HG03095 (cell line): ENCODE measurements around the gene CTPS1.
A peak's percentile ranks its signal among the peaks of the same experiment; 100 is the strongest.

Source experiments
- ATAC-seq: cut with Tn5 transposase; IDR thresholded peaks from one replicate; pipeline ENCODE4 v1.9.1; 2021; ENCODE audit warnings: moderate library complexity; ENCODE audit not compliant: unreplicated experiment

CTPS1 gene

GRCh38 chr1:40979241-40980067, at the start of gene CTPS1:
Gene CTPS1 (plus strand): TSS chr1:40979696. CDS start chr1:40983291, 3,595 bp downstream.
- peak; percentile 85 for ATAC-seq

DNA sequence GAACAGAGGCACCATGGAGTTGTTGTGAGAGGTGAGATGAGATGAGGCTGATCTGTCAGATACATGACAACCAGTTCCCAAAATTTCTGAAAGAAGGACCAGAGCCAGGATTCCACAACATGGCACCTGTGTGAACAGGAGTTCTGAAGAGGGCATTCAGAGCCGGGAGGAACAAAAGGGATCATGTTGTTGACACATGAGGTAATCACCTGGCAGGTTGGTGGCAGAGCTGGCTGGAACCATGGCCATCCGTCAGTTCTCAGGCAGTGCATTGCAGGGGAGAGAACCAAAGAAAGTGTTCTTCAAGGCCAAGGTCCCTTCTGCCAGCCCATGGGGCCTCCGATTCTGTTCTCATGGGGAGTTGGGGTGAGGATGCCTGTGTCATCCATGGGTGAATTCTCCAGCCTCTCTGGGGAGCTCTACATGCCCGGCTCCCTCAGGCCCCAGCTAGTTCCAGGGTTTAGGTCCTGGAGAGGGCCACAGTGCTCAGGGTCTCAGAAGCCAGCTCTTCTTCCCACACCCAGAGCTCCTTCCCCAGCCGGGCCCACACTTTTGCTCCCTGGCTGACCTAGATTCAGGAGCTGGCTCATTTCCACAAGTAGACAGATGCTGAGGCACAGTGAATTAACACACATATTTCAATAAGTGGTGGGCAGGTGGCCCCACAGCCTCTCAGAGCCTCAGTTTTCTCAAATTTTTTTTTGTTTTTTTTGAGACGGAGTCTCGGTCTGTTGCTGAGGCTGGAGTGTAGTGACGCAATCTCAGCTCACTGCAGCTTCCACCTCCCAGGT, 49.1 kb upstream of the CTPS1 start:
- no peak for ATAC-seq

GRCh38 chr1:40931601-40932000, 47.9 kb upstream of the CTPS1 start:
- no peak for ATAC-seq

- no peak for ATAC-seq
These were observed 47.5 kb upstream of the CTPS1 start for GRCh38 chr1:40932006-40932405.

- no peak for ATAC-seq
These were observed 42.6 kb upstream of the CTPS1 start for GRCh38 chr1:40936931-40937339.

DNA sequence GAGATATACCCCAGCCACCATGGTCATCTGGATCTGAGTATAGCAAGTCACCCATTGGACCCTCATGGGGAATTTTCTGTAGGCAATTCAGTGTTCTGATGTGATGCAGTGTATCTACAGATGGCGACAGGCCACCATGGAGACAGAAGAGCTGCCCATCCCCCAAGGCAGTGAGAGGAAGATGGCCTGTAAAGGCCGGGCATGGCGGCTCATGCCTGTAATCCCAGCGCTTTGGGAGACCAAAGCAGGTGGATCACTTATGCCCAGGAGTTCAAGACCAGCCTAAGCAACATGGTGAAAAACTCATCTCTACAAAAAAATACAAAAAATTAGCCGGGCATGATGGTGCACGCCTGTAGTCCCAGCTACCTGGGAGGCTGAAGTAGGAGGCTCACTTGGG, 41.1 kb upstream of the CTPS1 start:
- ATAC-seq, result no peak

- no peak for ATAC-seq
These were observed 40.0 kb upstream of the CTPS1 start for GRCh38 chr1:40939320-40940059.

- no peak for ATAC-seq
These were observed 35.2 kb upstream of the CTPS1 start for GRCh38 chr1:40944326-40944725.

GRCh38 chr1:40944841-40945430, 34.6 kb upstream of the CTPS1 start:
- no peak for ATAC-seq

DNA sequence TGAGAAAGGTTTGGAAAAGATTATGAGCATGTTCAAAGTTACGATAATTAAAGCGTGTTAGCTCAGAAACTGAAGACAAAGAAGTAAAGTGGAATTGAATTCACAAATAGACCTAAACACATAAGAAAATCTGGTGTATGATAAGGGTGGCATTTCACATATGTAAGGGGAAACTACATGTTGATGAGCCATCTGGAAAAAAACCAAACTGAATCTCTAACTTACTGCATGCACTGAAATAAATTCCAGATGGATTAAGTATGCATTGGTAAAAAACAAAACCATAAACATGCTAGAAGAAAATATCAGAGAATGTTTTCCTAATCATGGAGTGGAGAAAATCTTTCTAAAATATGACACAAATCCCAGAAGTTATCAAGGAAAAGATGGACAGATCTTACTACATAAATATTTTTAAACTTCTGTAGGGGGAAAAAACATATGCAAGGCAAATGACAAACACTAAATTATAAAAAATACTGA, 34.0 kb upstream of the CTPS1 start:
- no peak for ATAC-seq

DNA sequence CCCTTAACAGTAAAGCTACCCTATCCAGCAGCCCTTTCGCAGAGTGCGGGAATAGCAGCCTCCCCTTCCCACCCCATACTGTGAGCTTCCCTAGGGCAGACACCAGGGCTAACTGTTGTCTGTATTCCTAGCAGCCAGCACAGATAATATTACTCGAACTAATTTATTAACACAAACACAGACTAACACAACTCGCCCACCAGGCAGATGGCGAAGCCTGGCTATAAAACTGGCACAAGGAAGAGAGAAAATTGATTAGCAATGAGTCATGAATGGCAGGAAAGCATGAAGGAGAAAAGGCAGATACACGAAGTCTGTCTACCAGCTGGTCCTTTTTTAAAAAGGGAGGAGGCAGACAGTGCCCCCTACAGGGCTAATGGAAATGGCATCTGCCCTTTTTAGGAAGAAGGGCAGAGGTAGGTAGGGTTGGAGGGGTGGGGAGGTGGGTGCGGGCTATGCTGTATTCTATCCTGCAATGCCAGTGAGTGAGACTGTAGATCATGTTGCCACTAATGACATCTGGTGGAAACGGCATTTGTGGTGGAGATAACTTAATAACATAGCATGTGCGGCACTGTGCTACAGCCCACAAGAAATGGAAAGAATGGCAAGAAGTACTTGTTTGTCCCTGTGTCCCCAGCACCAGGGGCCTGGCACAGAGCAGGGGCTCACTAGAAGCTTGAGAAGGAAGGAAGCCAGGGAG, 30.6 kb upstream of the CTPS1 start:
- ATAC-seq, result no peak

GRCh38 chr1:40949563-40949962, 29.9 kb upstream of the CTPS1 start:
- no peak for ATAC-seq

- no peak for ATAC-seq
These were observed 27.4 kb upstream of the CTPS1 start for GRCh38 chr1:40951943-40952743.

DNA sequence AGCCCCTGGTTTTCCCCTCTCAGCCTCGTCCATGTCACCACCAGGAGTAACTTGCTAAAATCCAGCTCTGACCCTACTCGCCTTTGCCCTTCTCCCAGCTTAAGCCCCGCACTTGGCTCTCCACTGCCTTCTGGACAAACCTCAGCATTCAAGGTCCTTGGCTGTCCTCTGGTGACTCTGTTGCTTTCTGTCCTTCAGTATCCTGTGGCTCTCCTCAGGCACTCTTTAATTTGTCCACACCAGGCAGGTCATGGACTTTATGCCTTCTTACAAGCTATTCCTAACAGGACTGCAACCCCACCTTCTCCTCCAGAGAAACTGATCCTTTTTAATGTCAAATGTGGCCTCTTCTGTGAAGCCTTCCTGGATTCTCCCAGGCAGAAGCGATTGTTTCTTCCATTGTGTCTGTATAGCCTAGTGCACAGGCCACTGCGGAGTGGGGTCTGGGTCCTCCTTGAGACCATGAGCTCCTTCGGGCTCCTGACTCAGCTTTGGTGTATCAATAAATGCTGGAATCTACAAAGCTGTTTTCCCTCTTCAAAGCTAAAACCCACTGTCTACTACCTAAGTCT, 26.7 kb upstream of the CTPS1 start:
- ATAC-seq, result no peak

DNA sequence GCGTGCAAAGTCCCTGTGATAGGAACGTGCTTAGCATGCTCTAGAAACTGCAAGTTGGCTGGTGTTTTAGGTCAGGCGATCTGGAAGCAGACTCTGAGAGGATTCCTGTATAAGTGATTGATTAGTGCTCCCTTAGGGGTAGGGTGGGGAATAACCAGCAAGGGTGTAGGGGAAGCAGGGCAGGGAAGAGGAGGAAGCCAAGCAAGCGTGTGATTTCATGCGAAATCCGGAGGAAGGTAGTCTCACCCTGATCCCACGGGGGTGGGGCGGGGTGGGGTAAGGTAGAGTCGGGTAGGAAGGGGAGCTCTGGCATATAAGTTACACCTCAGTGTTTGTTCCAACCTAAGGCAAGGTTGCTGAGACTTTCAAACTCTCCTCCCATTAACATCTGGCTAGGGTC, 24.9 kb upstream of the CTPS1 start:
- ATAC-seq, result no peak

DNA sequence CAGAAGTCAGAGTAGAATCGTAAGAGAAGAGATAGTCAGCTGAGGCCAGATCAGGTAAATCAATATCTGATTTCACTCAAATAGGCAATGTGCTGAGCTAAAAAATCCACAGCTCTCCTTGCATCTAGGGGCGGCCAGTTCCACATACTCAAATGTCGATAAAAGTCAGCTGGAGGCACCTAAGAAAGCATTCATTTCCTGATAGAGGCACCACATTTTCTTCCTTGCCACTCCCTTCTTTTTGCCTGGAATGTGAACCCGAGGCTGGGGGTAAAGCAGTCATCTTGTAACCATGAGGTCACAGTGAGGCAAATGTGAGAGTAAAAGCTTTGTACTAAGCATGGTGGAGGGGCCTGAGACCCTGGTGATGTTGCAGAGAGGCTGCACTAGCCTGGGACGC, 24.2 kb upstream of the CTPS1 start:
- no peak for ATAC-seq

DNA sequence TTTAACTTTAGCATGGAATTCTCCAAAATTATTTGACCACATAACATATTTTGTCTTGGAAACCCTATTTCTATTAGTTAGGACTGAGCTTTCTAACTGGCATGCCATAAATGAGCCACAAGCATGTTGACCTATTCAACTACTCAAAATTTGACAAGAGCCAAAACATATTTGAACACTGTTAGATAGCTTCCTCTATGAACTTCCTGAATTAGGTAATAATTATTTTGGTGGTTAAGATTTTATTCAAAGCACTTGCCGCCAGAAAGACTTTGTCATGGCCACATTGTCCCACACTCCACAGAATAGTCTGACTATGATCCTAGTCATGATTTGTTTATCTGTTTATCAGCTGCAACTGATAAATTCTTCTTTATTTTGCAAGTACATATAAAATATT, 23.1 kb upstream of the CTPS1 start:
- ATAC-seq, result no peak

- ATAC-seq, result no peak
These were observed 21.3 kb upstream of the CTPS1 start for GRCh38 chr1:40958210-40958609.

DNA sequence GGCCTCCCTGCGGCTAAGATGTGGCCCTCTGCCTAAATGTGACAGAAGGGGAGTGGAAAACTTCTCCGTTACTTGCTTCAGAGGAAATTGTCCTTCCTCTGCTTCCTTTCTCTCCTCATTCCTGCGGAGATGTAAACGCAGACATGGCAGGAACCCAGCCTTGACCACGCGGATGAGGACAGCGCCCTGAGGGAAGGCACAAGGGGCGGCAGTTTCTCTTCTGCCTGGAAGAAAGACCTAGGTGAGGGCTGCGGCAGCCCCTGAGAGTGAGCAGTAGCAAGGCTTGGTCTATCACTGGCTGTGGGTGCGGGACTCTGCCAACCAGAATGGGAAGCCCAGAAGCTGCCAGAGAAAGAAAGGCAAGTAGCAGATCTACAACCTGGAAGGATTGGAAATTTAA, 14.0 kb upstream of the CTPS1 start:
- ATAC-seq, result no peak
